Measurements from ENCODE around the gene GLIS2. TPM values are rescaled to one million over a fixed set of nuclear protein-coding genes. Genes with fewer than 3 reads are reported as not detected.

Gene GLIS2
- total and polyA plus RNA-seq, 3 experiments from 2014 or later = 0.13 to 0.26 TPM; not detected in 1

DNA sequence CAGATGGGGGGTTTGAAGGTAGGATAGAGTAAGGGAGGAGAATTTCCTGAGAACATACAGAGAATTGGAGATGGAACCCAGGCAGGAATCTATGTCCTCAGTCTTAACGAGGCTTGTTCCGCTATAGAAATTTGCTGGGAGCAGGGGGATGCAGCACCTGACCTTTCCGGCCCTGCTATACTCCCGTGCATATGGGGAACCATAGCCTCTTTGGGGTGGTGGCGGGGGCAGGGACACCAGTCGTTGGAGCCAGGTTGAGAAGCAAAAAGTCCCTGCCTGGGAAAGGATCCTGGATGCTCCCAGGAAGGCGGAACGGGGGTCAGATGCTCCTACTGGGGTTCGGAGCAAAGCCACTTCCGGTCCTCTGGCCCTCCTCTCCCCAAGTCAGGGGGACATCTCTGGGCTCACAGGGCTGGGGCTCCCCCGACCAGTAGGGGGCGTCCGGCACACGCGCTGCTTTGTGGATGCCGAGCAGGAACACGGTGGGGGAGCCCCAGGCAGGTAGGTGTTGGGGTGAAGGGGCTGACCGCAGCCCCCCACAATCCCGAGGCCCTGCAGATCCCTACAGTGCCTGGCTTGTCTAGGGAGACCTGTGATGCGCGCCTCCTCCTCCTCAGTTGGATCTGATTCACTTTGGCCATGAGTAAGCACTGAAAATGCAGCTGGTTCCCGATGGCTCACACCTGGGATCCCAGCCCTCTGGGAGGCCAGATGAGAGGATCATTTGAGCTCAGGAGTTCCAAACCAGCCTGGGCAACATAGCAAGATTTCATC is 27.5 kb upstream of the GLIS2 start:
- Histone ChIP-seq H3K9me3 (ENCODE audit: low read length) (no peaks in the 10 kb centered on the region), H3K27me3 (ENCODE audit: insufficient read depth, low read length, poor library complexity, severe bottlenecking) (no peaks in the 10 kb centered on the region), H3K4me1 (ENCODE audit: insufficient read depth, low read length) (peaks cover 10% of the 10 kb centered on the region), H3K27ac (ENCODE audit: low read depth, low read length) (no peak overlapping the region), H3K4me3 (ENCODE audit: low read length) (no peak overlapping the region), H3K36me3 (ENCODE audit: insufficient read depth, low read length) (no peaks in the 10 kb centered on the region)
- H3K27me3 Mint-ChIP-seq = peaks cover 9 to 34% of the 10 kb centered on the region in 2 donors
- no peak overlapping the region for H3K27ac Mint-ChIP-seq
- H3K9me3 Mint-ChIP-seq = no peaks in the 10 kb centered on the region
- H3K36me3 Mint-ChIP-seq = no peaks in the 10 kb centered on the region
- peaks cover 6 to 14% (median 9%) of the 10 kb centered on the region in 3 donors for H3K4me1 Mint-ChIP-seq
- POLR2A ChIA-PET = interaction anchor here (0.5 kb wide), 1 partner anchor 15 kb away, joined by 5 read pairs; the partner anchor contains the start of gene TFAP4
- peak; percentile 68 to 86 (median 76) for DNase-seq
- no peak overlapping the region for H3K4me3 Mint-ChIP-seq
- CTCF ChIA-PET = interaction anchor here (0.6 to 4.0 kb wide), 22 partner anchors 9 to 668 kb away, joined by 3 to 72 read pairs (median 4); partner anchors contain the start of gene PAM16

DNA sequence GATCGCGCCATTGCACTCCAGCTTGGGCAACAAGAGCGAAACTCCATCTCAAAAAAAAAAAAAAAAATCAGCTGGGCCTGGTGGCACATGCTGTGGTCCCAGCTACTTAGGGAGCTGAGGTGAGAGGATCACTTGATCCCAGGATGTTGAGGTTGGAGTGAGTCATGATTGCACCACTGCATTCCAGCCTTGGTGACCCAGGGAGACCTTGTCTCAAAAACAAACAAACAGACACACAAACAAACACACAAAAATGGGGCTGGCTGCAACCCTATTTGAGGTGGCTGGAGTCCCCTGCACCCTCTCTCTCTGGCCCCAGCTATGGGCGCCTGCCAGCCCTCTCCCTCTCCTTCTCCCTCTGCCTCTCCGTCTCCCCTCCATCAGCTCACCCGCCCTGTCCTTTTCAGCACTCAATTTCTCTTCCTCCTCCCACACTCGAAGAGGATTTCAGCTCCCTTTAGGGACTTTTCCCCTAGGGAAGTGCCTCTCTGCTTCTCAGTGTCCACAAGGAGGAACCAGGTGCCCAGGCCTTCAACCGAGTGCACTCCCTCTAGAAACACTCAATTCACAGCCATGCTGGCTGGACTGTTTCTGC is 25.5 kb upstream of the GLIS2 start:
- Mint-ChIP-seq H3K27me3 (peaks cover 4 to 18% of the 10 kb centered on the region in 2 donors), H3K9me3 (no peaks in the 10 kb centered on the region), H3K4me1 (peaks cover 6 to 9% (median 9%) of the 10 kb centered on the region in 3 donors), H3K36me3 (no peaks in the 10 kb centered on the region), H3K27ac (peak overlapping the region in 1 of 8 donors; percentile 6), H3K4me3 (no peak overlapping the region)
- Histone ChIP-seq H3K36me3 (ENCODE audit: insufficient read depth, low read length) (no peaks in the 10 kb centered on the region), H3K9me3 (ENCODE audit: low read length) (no peaks in the 10 kb centered on the region), H3K27me3 (ENCODE audit: insufficient read depth, low read length, poor library complexity, severe bottlenecking) (no peaks in the 10 kb centered on the region), H3K27ac (ENCODE audit: low read depth, low read length) (no peak overlapping the region), H3K4me1 (ENCODE audit: insufficient read depth, low read length) (peaks cover 10% of the 10 kb centered on the region), H3K4me3 (ENCODE audit: low read length) (no peak overlapping the region)
- no peak for DNase-seq
- ChIA-PET CTCF (interaction anchor here (0.7 to 4.0 kb wide), 5 partner anchors 14 to 39 kb away, joined by 3 to 72 read pairs (median 19); no protein-coding TSS in a partner anchor), POLR2A (no interaction called here)

DNA sequence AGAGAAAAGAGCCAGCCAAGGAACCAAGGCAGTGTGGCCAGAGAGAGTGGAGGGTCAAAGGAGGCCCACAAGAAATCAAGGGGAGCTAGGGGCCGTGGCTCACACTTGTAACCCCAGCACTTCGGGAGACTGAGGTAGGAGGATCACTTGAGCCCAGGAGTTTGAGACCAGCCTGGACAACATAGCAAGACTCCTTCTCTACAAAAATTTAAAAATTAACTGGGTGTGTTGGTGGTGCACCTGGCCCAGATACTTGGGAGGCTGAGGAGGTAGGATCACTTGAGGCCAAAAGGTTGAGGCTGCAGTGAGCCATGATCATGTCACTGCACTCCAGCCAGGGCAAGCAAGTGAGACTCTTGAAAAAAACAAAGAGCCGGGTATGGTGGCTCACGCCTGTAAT is 24.2 kb upstream of the GLIS2 start:
- Histone ChIP-seq H3K9me3 (ENCODE audit: low read length) (no peaks in the 10 kb centered on the region), H3K4me1 (ENCODE audit: insufficient read depth, low read length) (peaks cover 10% of the 10 kb centered on the region), H3K27ac (ENCODE audit: low read depth, low read length) (no peak overlapping the region), H3K27me3 (ENCODE audit: insufficient read depth, low read length, poor library complexity, severe bottlenecking) (no peaks in the 10 kb centered on the region), H3K36me3 (ENCODE audit: insufficient read depth, low read length) (no peaks in the 10 kb centered on the region), H3K4me3 (ENCODE audit: low read length) (no peak overlapping the region)
- CTCF ChIA-PET = interaction anchor here (0.5 to 4.0 kb wide), 2 partner anchors 38 to 74 kb away, joined by 3 to 72 read pairs; no protein-coding TSS in a partner anchor
- peaks cover 0 to 14% of the 10 kb centered on the region in 2 donors for H3K27me3 Mint-ChIP-seq
- POLR2A ChIA-PET = no interaction called here
- H3K27ac Mint-ChIP-seq = no peak overlapping the region
- peak overlapping the region in 1 of 7 donors; percentile 40 for H3K4me3 Mint-ChIP-seq
- no peaks in the 10 kb centered on the region for H3K36me3 Mint-ChIP-seq
- H3K9me3 Mint-ChIP-seq = no peaks in the 10 kb centered on the region
- no peak for DNase-seq
- H3K4me1 Mint-ChIP-seq = peaks cover 6 to 9% (median 9%) of the 10 kb centered on the region in 3 donors

DNA sequence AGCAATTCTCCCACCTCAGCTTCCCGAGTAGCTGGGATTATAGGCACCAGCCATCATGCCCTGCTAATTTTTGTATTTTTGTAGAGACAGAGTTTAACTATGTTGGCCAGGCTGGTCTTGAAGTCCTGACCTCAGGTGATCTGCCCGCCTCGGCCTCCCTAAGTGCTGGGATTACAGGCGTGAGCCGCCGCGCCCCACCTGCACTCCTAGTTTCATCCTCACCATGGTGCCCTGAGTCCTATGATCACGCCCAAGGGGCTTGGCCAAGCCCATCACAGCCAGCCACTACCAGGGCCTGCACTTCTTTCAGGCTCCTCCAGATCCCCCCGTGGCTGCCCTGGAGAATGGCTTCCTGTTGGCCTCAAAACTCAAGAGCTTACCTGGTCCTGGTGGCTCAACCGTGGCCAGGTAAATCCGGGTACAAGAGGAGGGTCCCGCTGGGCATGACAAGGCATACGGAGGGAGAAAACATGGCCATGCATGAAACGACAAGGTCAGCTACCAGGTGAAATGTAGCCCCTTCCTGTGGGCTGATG is 22.6 kb upstream of the GLIS2 start:
- POLR2A ChIA-PET = interaction anchor here (0.6 kb wide), 1 partner anchor 221 kb away, joined by 3 read pairs; no protein-coding TSS in a partner anchor
- Mint-ChIP-seq H3K27me3 (peaks cover 0 to 10% of the 10 kb centered on the region in 2 donors), H3K27ac (peak overlapping the region in 3 of 8 donors; percentile 38 to 93 (median 60)), H3K36me3 (no peaks in the 10 kb centered on the region), H3K4me3 (no peak overlapping the region), H3K4me1 (peaks cover under 1 to 4% (median 3%) of the 10 kb centered on the region in 3 donors), H3K9me3 (no peaks in the 10 kb centered on the region)
- DNase-seq = no peak
- H3K9me3 ChIP-seq (ENCODE audit: low read length) = no peaks in the 10 kb centered on the region
- H3K4me3 ChIP-seq (ENCODE audit: low read length) = no peak overlapping the region
- CTCF ChIA-PET = interaction anchor here (0.8 to 1.3 kb wide), 4 partner anchors 11 to 39 kb away, joined by 3 to 4 read pairs (median 3); no protein-coding TSS in a partner anchor
- H3K36me3 ChIP-seq (ENCODE audit: insufficient read depth, low read length) = no peaks in the 10 kb centered on the region
- H3K27me3 ChIP-seq (ENCODE audit: insufficient read depth, low read length, poor library complexity, severe bottlenecking) = no peaks in the 10 kb centered on the region
- H3K27ac ChIP-seq (ENCODE audit: low read depth, low read length) = no peak overlapping the region
- peaks cover 6% of the 10 kb centered on the region for H3K4me1 ChIP-seq (ENCODE audit: insufficient read depth, low read length)

- POLR2A ChIA-PET = no interaction called here
- H3K36me3 ChIP-seq (ENCODE audit: insufficient read depth, low read length) = no peaks in the 10 kb centered on the region
- Mint-ChIP-seq H3K36me3 (no peaks in the 10 kb centered on the region), H3K4me1 (no peaks in the 10 kb centered on the region), H3K27me3 (peaks cover 0 to 10% of the 10 kb centered on the region in 2 donors), H3K4me3 (no peak overlapping the region), H3K9me3 (no peaks in the 10 kb centered on the region), H3K27ac (no peak overlapping the region)
- no peak overlapping the region for H3K27ac ChIP-seq (ENCODE audit: low read depth, low read length)
- no peaks in the 10 kb centered on the region for H3K27me3 ChIP-seq (ENCODE audit: insufficient read depth, low read length, poor library complexity, severe bottlenecking)
- no peaks in the 10 kb centered on the region for H3K4me1 ChIP-seq (ENCODE audit: insufficient read depth, low read length)
- H3K4me3 ChIP-seq (ENCODE audit: low read length) = no peak overlapping the region
- H3K9me3 ChIP-seq (ENCODE audit: low read length) = no peaks in the 10 kb centered on the region
- no peak for DNase-seq
- CTCF ChIA-PET = interaction anchor here (0.8 to 1.3 kb wide), 3 partner anchors 10 to 40 kb away, joined by 3 to 4 read pairs (median 3); no protein-coding TSS in a partner anchor
Measured at GRCh38 chr16:4293822-4294457, 21.9 kb upstream of the GLIS2 start.

DNA sequence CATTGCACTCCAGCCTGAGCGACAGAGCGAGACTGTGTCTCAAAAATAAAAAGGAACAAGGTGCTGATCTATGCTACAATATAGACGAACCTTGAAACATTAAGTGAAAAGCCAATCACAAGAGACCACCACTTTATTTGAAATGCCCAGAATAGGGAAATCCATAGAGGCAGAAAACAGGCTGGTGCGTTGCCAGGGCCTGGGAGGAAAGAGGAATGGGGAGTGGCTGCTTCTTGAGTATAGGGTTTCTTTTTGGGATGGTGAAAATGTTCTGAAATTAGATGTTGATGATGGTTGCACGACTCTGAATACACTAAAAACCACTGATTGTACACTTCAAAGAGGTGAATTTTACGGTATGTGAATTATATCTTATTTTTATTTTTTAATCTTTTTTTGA is 20.3 kb upstream of the GLIS2 start:
- Histone ChIP-seq H3K4me3 (ENCODE audit: low read length) (no peak overlapping the region), H3K27ac (ENCODE audit: low read depth, low read length) (no peak overlapping the region), H3K4me1 (ENCODE audit: insufficient read depth, low read length) (no peaks in the 10 kb centered on the region), H3K27me3 (ENCODE audit: insufficient read depth, low read length, poor library complexity, severe bottlenecking) (no peaks in the 10 kb centered on the region), H3K9me3 (ENCODE audit: low read length) (no peaks in the 10 kb centered on the region), H3K36me3 (ENCODE audit: insufficient read depth, low read length) (no peaks in the 10 kb centered on the region)
- H3K4me3 Mint-ChIP-seq = no peak overlapping the region
- H3K27me3 Mint-ChIP-seq = peaks cover 0 to 8% of the 10 kb centered on the region in 2 donors
- DNase-seq = no peak
- no peaks in the 10 kb centered on the region for H3K4me1 Mint-ChIP-seq
- ChIA-PET POLR2A (no interaction called here), CTCF (interaction anchor here (0.8 kb wide), 1 partner anchor 31 kb away, joined by 3 read pairs; no protein-coding TSS in a partner anchor)
- H3K27ac Mint-ChIP-seq = peak overlapping the region in 1 of 8 donors; percentile 70
- H3K36me3 Mint-ChIP-seq = peaks cover 0 to 1% (median 0%) of the 10 kb centered on the region in 3 donors
- no peaks in the 10 kb centered on the region for H3K9me3 Mint-ChIP-seq

DNA sequence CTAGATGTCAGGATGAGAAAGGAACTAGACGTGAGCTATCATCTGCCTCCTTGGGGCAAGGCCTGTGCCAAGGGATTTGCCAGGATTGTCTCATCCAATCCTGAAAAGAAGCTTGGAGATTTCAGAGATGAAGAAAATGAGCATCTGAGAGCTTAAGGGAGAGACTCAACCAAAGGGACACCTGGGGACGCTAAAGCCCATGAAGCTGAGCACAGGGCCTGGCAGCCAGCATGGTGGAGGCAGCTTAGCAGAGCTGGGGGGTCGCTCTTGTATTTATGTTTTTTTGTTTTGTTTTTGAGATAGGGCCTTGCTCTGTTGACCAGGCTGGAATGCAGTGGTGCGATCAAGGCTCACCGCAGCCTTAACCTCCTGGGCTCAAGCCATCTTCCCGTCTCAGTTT is 18.4 kb upstream of the GLIS2 start:
- H3K36me3 ChIP-seq (ENCODE audit: insufficient read depth, low read length) = no peaks in the 10 kb centered on the region
- DNase-seq = no peak
- H3K4me1 ChIP-seq (ENCODE audit: insufficient read depth, low read length) = no peaks in the 10 kb centered on the region
- H3K4me1 Mint-ChIP-seq = no peaks in the 10 kb centered on the region
- H3K27ac Mint-ChIP-seq = no peak overlapping the region
- H3K27me3 ChIP-seq (ENCODE audit: insufficient read depth, low read length, poor library complexity, severe bottlenecking) = no peaks in the 10 kb centered on the region
- POLR2A ChIA-PET = no interaction called here
- no peak overlapping the region for H3K4me3 ChIP-seq (ENCODE audit: low read length)
- H3K36me3 Mint-ChIP-seq = peaks cover 0 to 9% (median 0%) of the 10 kb centered on the region in 3 donors
- H3K4me3 Mint-ChIP-seq = no peak overlapping the region
- CTCF ChIA-PET = interaction anchor here (0.8 to 1.7 kb wide), 2 partner anchors 9 to 11 kb away, joined by 3 to 4 read pairs; no protein-coding TSS in a partner anchor
- no peaks in the 10 kb centered on the region for H3K9me3 Mint-ChIP-seq
- H3K27me3 Mint-ChIP-seq = peaks cover 0 to 6% of the 10 kb centered on the region in 2 donors
- H3K9me3 ChIP-seq (ENCODE audit: low read length) = no peaks in the 10 kb centered on the region
- no peak overlapping the region for H3K27ac ChIP-seq (ENCODE audit: low read depth, low read length)

All from CD8-positive, alpha-beta memory T cell (primary cell).